H9 (cell line): ENCODE data around the gene COG2. TPM values are rescaled to one million over a fixed set of nuclear protein-coding genes. Genes with fewer than 3 reads are reported as not detected.

Source experiments
- DNase-seq: peaks from one replicate; pipeline ENCODE4 v3.0.0-alpha.2; 2017
- H2AFZ ChIP-seq: one replicate; pipeline ENCODE4 v1.6.1; 2013; ENCODE audit warnings: mild to moderate bottlenecking, low read length, control low read depth, moderate library complexity
- H2AK5ac ChIP-seq: 2 replicates; pipeline ENCODE4 v1.6.1; 2013; ENCODE audit warnings: low read length, control low read depth, mixed read lengths; ENCODE audit not compliant: insufficient read length
- H2BK120ac ChIP-seq: one replicate; pipeline ENCODE4 v1.6.1; 2013; ENCODE audit warnings: low read depth, mild to moderate bottlenecking, low read length, control low read depth, inconsistent platforms; ENCODE audit not compliant: poor library complexity, severe bottlenecking
- H2BK12ac ChIP-seq: 2 replicates; pipeline ENCODE4 v1.6.1; 2013; ENCODE audit warnings: low read length, control low read depth, mixed read lengths, low read depth; ENCODE audit not compliant: insufficient read length
- H2BK15ac ChIP-seq: 2 replicates; pipeline ENCODE4 v1.6.1; 2013; ENCODE audit warnings: low read depth, low read length, control low read depth
- H2BK20ac ChIP-seq: one replicate; pipeline ENCODE4 v1.6.1; 2013; ENCODE audit warnings: low read depth, mild to moderate bottlenecking, low read length, control low read depth, inconsistent platforms; ENCODE audit not compliant: poor library complexity, severe bottlenecking
- H2BK5ac ChIP-seq: 2 replicates; pipeline ENCODE4 v1.6.1; 2013; ENCODE audit warnings: low read length, control low read depth, mixed read lengths; ENCODE audit not compliant: insufficient read length
- H3K14ac ChIP-seq: 2 replicates; pipeline ENCODE4 v1.6.1; 2013; ENCODE audit warnings: low read length, control low read depth; ENCODE audit not compliant: insufficient read depth
- H3K18ac ChIP-seq: 2 replicates; pipeline ENCODE4 v1.6.1; 2013; ENCODE audit warnings: low read depth, mild to moderate bottlenecking, mixed read lengths, low read length, control low read depth; ENCODE audit not compliant: insufficient read length
- H3K23ac ChIP-seq: 2 replicates; pipeline ENCODE4 v1.6.1; 2013; ENCODE audit warnings: low read length, control low read depth, mixed read lengths, low read depth; ENCODE audit not compliant: insufficient read length
- H3K23me2 ChIP-seq: 2 replicates; pipeline ENCODE4 v1.6.1; 2013; ENCODE audit warnings: low read depth, mild to moderate bottlenecking, mixed read lengths, low read length, control low read depth; ENCODE audit not compliant: insufficient read length, poor library complexity, severe bottlenecking
- H3K27ac ChIP-seq: 2 replicates; pipeline ENCODE4 v1.5.1; 2013; ENCODE audit warnings: low read length, control low read depth, mixed read lengths, low read depth; ENCODE audit not compliant: insufficient read length
- H3K27me3 ChIP-seq: 2 replicates; pipeline ENCODE4 v1.6.1; 2013; ENCODE audit warnings: low read length, control low read depth, inconsistent platforms; ENCODE audit not compliant: insufficient read depth
- H3K4ac ChIP-seq: 2 replicates; pipeline ENCODE4 v1.6.1; 2013; ENCODE audit warnings: low read depth, mild to moderate bottlenecking, control low read depth, inconsistent platforms, low read length, moderate library complexity
- H3K4me1 ChIP-seq: 2 replicates; pipeline ENCODE4 v1.6.1; 2013; ENCODE audit warnings: low read length, control low read depth, inconsistent platforms; ENCODE audit not compliant: insufficient read depth
- H3K4me2 ChIP-seq: 2 replicates; pipeline ENCODE4 v1.6.1; 2013; ENCODE audit warnings: low read length, control low read depth, mixed read lengths; ENCODE audit not compliant: insufficient read length, insufficient read depth
- H3K56ac ChIP-seq: 2 replicates; pipeline ENCODE4 v1.6.1; 2013; ENCODE audit warnings: low read depth, mild to moderate bottlenecking, mixed read lengths, low read length, control low read depth; ENCODE audit not compliant: insufficient read length
- H3K79me1 ChIP-seq: 2 replicates; pipeline ENCODE4 v1.6.1; 2013; ENCODE audit warnings: low read depth, mild to moderate bottlenecking, moderate library complexity, low read length, control low read depth, inconsistent platforms; ENCODE audit not compliant: insufficient read depth, poor library complexity, severe bottlenecking
- H3K79me2 ChIP-seq: 2 replicates; pipeline ENCODE4 v1.6.1; 2013; ENCODE audit warnings: low read length, control low read depth, inconsistent platforms; ENCODE audit not compliant: insufficient read depth
- H3K9ac ChIP-seq: 2 replicates; pipeline ENCODE4 v1.6.1; 2013; ENCODE audit warnings: low read length, control low read depth, mixed read lengths; ENCODE audit not compliant: insufficient read length; ENCODE audit errors: extremely low read depth
- H3K9me3 ChIP-seq: one replicate; pipeline ENCODE4 v1.6.1; 2013; ENCODE audit warnings: low read depth, low read length, inconsistent platforms; ENCODE audit not compliant: control insufficient read depth
- H3T11ph ChIP-seq: one replicate; pipeline ENCODE4 v1.6.1; 2013; ENCODE audit warnings: mild to moderate bottlenecking, low read length, control low read depth, inconsistent platforms
- H4K20me1 ChIP-seq: one replicate; pipeline ENCODE4 v1.6.1; 2013; ENCODE audit not compliant: control insufficient read depth, insufficient read length, insufficient read depth
- H4K5ac ChIP-seq: 2 replicates; pipeline ENCODE4 v1.6.1; 2013; ENCODE audit warnings: low read depth, mild to moderate bottlenecking, mixed read lengths, low read length, control low read depth; ENCODE audit not compliant: insufficient read length
- H4K8ac ChIP-seq: replicated peaks from 2 replicates; pipeline ENCODE4 v1.6.1; 2013; ENCODE audit warnings: low read length, control low read depth, mixed read lengths, low read depth; ENCODE audit not compliant: insufficient read length
- H4K91ac ChIP-seq: 2 replicates; pipeline ENCODE4 v1.6.1; 2013; ENCODE audit warnings: low read depth, mild to moderate bottlenecking, moderate library complexity, mixed read lengths, low read length, control low read depth; ENCODE audit not compliant: insufficient read length
- H3K27ac Mint-ChIP-seq, 3 experiments: 2 replicates in 2 of 3; 3 replicates in 1 of 3; pipeline ENCODE4 v1.8.0; 2020 to 2021; ENCODE audit warnings: mixed read lengths in 3 of 3, mild to moderate bottlenecking in 1 of 3, moderate library complexity in 1 of 3
- H3K27me3 Mint-ChIP-seq: 2 replicates; pipeline ENCODE4 v1.8.0; 2021; ENCODE audit warnings: low read depth, mild to moderate bottlenecking, moderate library complexity, mixed read lengths
- H3K36me3 Mint-ChIP-seq, 3 experiments: 2 replicates in 2 of 3; 3 replicates in 1 of 3; pipeline ENCODE4 v1.8.0; 2020 to 2021; ENCODE audit warnings: low read depth in 3 of 3, mixed read lengths in 3 of 3; ENCODE audit not compliant: insufficient read depth in 1 of 3
- H3K4me1 Mint-ChIP-seq, 2 experiments: 2 replicates each; pipeline ENCODE4 v1.8.0; 2020; ENCODE audit warnings: mixed read lengths in 2 of 2
- H3K4me3 Mint-ChIP-seq, 2 experiments: 2 replicates in 1 of 2; 3 replicates in 1 of 2; pipeline ENCODE4 v1.8.0; 2020 to 2021; ENCODE audit warnings: mild to moderate bottlenecking in 2 of 2, mixed read lengths in 2 of 2, moderate library complexity in 1 of 2
- H3K9me3 Mint-ChIP-seq, 2 experiments: 2 replicates in 1 of 2; 3 replicates in 1 of 2; pipeline ENCODE4 v1.8.0; 2020; ENCODE audit warnings: mild to moderate bottlenecking in 2 of 2, mixed read lengths in 2 of 2, moderate library complexity in 1 of 2
- CTCF ChIP-seq: fragments of 200-600 bp; sonication (generic); conservative IDR thresholded peaks from 3 replicates; pipeline ENCODE4 v1.8.0; 2021; ENCODE audit warnings: antibody characterized with exemption, mild to moderate bottlenecking
- WGBS: extraction: QIAGEN DNeasy Blood & Tissue Kit; methylation state at CpG from one replicate; pipeline ENCODE4 v1.1.7; 2013; ENCODE audit warnings: missing lambda C conversion rate, low lambda C conversion rate, mixed read lengths; ENCODE audit not compliant: insufficient read length; ENCODE audit errors: extremely low coverage; 5-methylcytosine and 5-hydroxymethylcytosine counted together
- total RNA-seq: library from RNA; stranded (reverse); gene quantifications from 2 replicates; pipeline ENCODE4 v1.2.1, GENCODE V29; 2021

Gene COG2
- total RNA-seq, 1 experiment from 2014 or later: 42.2 TPM

- Histone ChIP-seq H3K23me2 (no peaks in the 10 kb centered on the region), H3K9me3 (no peaks in the 10 kb centered on the region), H4K5ac (no peak overlapping the region), H3K23ac (no peak overlapping the region), H3K27ac (no peak overlapping the region), H2AK5ac (no peak overlapping the region), H3K79me2 (no peaks in the 10 kb centered on the region), H3K4me1 (no peaks in the 10 kb centered on the region), H3K4me2 (no peak overlapping the region), H3K79me1 (no peaks in the 10 kb centered on the region), H2BK20ac (no peak overlapping the region), H2BK120ac (no peak overlapping the region), H4K8ac (no peak overlapping the region), H3K14ac (no peak overlapping the region), H3T11ph (no peak overlapping the region), H3K18ac (no peak overlapping the region), H3K56ac (no peak overlapping the region), H4K91ac (no peak overlapping the region), H2BK15ac (no peak overlapping the region), H3K9ac (no peak overlapping the region), H2BK5ac (no peak overlapping the region), H2BK12ac (no peak overlapping the region), H3K27me3 (no peaks in the 10 kb centered on the region), H3K4ac (no peak overlapping the region), H4K20me1 (no peaks in the 10 kb centered on the region), H2AFZ (no peak overlapping the region)
- DNase-seq: no peak
- Mint-ChIP-seq H3K4me3 (no peak overlapping the region), H3K9me3 (no peaks in the 10 kb centered on the region), H3K36me3 (peaks cover 18 to 48% (median 43%) of the 10 kb centered on the region in 3 experiments; a peak in 6 of 7 replicates), H3K27me3 (peaks cover 3% of the 10 kb centered on the region), H3K4me1 (peaks cover 4 to 11% of the 10 kb centered on the region in 2 experiments), H3K27ac (no peak overlapping the region; a peak in 2 of 7 replicates)
- WGBS: no CpG with 5 or more reads among the region's 6 CpGs
- no peak for TF ChIP-seq CTCF
Measured at GRCh38 chr1:230693221-230693620, 50.9 kb downstream of the COG2 start.
